K562 (cell line): Measurements from ENCODE around the gene VPS35L. TPM values are rescaled to one million over a fixed set of nuclear protein-coding genes. Genes with fewer than 3 reads are reported as not detected.

Experiments
- ASH1L ChIP-seq: fragments of 450-650 bp; IDR thresholded peaks from 2 replicates; pipeline ENCODE4 v1.6.1; 2018; ENCODE audit warnings: borderline replicate concordance, mild to moderate bottlenecking, low read depth; ENCODE audit not compliant: partially characterized antibody
- ATF1 ChIP-seq, 2 experiments: fragments of 450-650 bp in 1 of 2; IDR thresholded peaks; 2 replicates each; pipeline ENCODE4 v1.6.1; 2016; ENCODE audit warnings: missing compliant biosample characterization in 1 of 2, missing genetic modification characterization in 1 of 2
- FIP1L1 ChIP-seq: fragments of 200-400 bp; formaldehyde crosslinking; IDR thresholded peaks from 2 replicates; pipeline ENCODE4 v1.6.1; 2018; ENCODE audit warnings: mild to moderate bottlenecking, low read depth, low read length; ENCODE audit not compliant: poor library complexity, severe bottlenecking
- MYNN ChIP-seq, 2 experiments: sonication (generic); formaldehyde crosslinking in 1 of 2; IDR thresholded peaks; 2 replicates each; pipeline versions ENCODE4 v1.5.0 to v1.6.1; 2016 to 2020; ENCODE audit warnings: antibody characterized with exemption in 1 of 2, missing genetic modification reagents in 1 of 2
- NCOA6 ChIP-seq: fragments of 450-650 bp; IDR thresholded peaks from 2 replicates; pipeline ENCODE4 v1.6.1; 2017; ENCODE audit warnings: mild to moderate bottlenecking
- PHB2 ChIP-seq: fragments of 450-650 bp; IDR thresholded peaks from 2 replicates; pipeline ENCODE4 v1.6.1; 2017; ENCODE audit warnings: low read depth
- RBM14 ChIP-seq: fragments of 200-400 bp; formaldehyde crosslinking; IDR thresholded peaks from 2 replicates; pipeline ENCODE4 v1.6.1; 2018; ENCODE audit warnings: low read depth, mild to moderate bottlenecking, low read length, moderate library complexity, borderline replicate concordance; ENCODE audit not compliant: insufficient read depth
- TEAD4 ChIP-seq, 2 experiments: sonication (generic) in 1 of 2; formaldehyde crosslinking in 1 of 2; IDR thresholded peaks; 2 replicates each; pipeline versions ENCODE4 v1.6.1 to v1.8.0; 2012 to 2022; ENCODE audit warnings: borderline replicate concordance in 1 of 2, inconsistent platforms in 1 of 2, low read length in 1 of 2, mild to moderate bottlenecking in 1 of 2, missing genetic modification reagents in 1 of 2
- polyA plus RNA-seq, 8 experiments: library from polyadenylated mRNA; depleted of rRNA in 4 of 8; stranded (reverse) in 5 of 8; unstranded in 3 of 8; fragments of >200 nt; fragmentation: Nextera tagmentation in 2 of 8; fragmentation: Illumina TruSeq in 1 of 8; extraction: Ambion mirVana in 2 of 8; extraction: Trizol in 1 of 8; gene quantifications; 2 replicates each; pipeline versions ENCODE4 v1.2.1 to v1.2.3, GENCODE V29; 2011 to 2014; ENCODE audit warnings: inconsistent platforms in 1 of 8, missing spikeins in 1 of 8
- total RNA-seq, 7 experiments: library from RNA; depleted of rRNA in 6 of 7; stranded (reverse); fragments of >200 nt in 6 of 7; fragmentation: Illumina TruSeq in 2 of 7; extraction: Trizol in 2 of 7; gene quantifications; 2 replicates each; pipeline versions ENCODE4 v1.2.1 to v1.2.3, GENCODE V29; 2011 to 2021; ENCODE audit warnings: low replicate concordance in 1 of 7
- TF ChIP-seq, protein P1 (sequence below), 2 experiments: fragments of 450-650 bp; IDR thresholded peaks; 2 replicates each; pipeline ENCODE4 v1.6.1; 2016; ENCODE audit warnings: mild to moderate bottlenecking in 2 of 2, borderline replicate concordance in 1 of 2, low read depth in 1 of 2, moderate library complexity in 1 of 2
- TF ChIP-seq, protein P2 (sequence below): fragments of 250-450 bp; sonication (Bioruptor Pico); IDR thresholded peaks from 2 replicates; pipeline ENCODE4 v1.4.0; 2020; ENCODE audit warnings: mild to moderate bottlenecking, moderate library complexity
- TF ChIP-seq, protein P3 (sequence below): fragments of 250-450 bp; sonication (Bioruptor Pico); IDR thresholded peaks from 2 replicates; pipeline ENCODE4 v1.4.0; 2020; ENCODE audit warnings: mild to moderate bottlenecking

The VPS35L gene
- total and polyA plus RNA-seq, 9 of the 15 experiments (the other 6 are each of a cell fraction or from before 2014, with no cell fraction given) = 10.2 to 30.4 (median 20.1) TPM

DNA sequence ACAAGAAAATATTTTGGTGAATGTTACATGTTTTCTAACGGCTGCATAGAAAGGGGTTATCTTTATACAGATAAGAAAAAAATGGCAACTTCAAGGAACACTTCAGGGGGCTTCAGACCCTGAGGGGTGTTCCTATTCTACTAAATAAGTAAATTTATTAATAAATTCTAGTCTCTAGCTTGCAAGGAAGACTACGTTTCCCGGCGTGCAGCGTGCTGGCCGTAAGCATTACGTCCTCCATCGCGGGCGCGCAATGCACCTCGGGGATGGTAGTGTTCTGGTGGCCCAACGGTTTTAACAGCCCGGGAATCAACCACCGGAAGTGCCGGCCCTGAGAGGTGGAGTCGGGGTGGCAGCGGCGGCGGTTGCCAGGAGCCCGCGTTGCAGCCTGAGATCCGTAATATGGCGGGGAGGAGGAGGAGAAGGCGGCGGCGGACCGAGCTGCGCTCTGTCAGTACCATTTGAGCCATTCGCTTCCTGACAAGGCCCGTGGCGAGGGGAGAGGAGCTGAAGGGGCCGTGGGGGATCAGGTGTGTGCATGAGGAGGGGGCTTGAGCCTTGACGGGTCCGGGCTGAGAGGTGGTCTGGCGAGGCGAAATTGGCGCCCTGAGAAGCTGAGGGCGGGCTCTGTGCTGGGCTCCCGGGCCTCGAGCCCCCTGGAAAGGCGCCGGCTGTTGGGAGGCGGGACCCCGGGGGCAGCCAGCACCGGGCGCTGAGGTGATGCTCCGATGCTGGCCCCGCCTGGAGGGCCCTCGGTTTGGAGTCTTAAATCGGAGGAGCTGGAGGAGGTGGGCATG, 31.7 kb upstream of the VPS35L start, which contains the start of gene CCP110 (continued):
- TF ChIP-seq MYNN (IDR thresholded peaks at IDR 0.05) (peak; percentile 44; the same call in 1 of the 2 replicates), MYNN (CRISPR knock-in tag; IDR thresholded peaks at IDR 0.05) (no peak), ATF1 (CRISPR knock-in tag; IDR thresholded peaks at IDR 0.05) (no peak), ATF1 (tag; IDR thresholded peaks at IDR 0.05) (peak; percentile 98), ASH1L (peak; percentile 57), PHB2 (no peak), TEAD4 (IDR thresholded peaks at IDR 0.05; ENCODE audit: low read length) (no peak), TEAD4 (CRISPR knock-in tag; IDR thresholded peaks at IDR 0.05; ENCODE audit: borderline replicate concordance) (no peak), FIP1L1 (no peak), NCOA6 (no peak), RBM14 (no peak)
- TF ChIP-seq, protein P1, sequence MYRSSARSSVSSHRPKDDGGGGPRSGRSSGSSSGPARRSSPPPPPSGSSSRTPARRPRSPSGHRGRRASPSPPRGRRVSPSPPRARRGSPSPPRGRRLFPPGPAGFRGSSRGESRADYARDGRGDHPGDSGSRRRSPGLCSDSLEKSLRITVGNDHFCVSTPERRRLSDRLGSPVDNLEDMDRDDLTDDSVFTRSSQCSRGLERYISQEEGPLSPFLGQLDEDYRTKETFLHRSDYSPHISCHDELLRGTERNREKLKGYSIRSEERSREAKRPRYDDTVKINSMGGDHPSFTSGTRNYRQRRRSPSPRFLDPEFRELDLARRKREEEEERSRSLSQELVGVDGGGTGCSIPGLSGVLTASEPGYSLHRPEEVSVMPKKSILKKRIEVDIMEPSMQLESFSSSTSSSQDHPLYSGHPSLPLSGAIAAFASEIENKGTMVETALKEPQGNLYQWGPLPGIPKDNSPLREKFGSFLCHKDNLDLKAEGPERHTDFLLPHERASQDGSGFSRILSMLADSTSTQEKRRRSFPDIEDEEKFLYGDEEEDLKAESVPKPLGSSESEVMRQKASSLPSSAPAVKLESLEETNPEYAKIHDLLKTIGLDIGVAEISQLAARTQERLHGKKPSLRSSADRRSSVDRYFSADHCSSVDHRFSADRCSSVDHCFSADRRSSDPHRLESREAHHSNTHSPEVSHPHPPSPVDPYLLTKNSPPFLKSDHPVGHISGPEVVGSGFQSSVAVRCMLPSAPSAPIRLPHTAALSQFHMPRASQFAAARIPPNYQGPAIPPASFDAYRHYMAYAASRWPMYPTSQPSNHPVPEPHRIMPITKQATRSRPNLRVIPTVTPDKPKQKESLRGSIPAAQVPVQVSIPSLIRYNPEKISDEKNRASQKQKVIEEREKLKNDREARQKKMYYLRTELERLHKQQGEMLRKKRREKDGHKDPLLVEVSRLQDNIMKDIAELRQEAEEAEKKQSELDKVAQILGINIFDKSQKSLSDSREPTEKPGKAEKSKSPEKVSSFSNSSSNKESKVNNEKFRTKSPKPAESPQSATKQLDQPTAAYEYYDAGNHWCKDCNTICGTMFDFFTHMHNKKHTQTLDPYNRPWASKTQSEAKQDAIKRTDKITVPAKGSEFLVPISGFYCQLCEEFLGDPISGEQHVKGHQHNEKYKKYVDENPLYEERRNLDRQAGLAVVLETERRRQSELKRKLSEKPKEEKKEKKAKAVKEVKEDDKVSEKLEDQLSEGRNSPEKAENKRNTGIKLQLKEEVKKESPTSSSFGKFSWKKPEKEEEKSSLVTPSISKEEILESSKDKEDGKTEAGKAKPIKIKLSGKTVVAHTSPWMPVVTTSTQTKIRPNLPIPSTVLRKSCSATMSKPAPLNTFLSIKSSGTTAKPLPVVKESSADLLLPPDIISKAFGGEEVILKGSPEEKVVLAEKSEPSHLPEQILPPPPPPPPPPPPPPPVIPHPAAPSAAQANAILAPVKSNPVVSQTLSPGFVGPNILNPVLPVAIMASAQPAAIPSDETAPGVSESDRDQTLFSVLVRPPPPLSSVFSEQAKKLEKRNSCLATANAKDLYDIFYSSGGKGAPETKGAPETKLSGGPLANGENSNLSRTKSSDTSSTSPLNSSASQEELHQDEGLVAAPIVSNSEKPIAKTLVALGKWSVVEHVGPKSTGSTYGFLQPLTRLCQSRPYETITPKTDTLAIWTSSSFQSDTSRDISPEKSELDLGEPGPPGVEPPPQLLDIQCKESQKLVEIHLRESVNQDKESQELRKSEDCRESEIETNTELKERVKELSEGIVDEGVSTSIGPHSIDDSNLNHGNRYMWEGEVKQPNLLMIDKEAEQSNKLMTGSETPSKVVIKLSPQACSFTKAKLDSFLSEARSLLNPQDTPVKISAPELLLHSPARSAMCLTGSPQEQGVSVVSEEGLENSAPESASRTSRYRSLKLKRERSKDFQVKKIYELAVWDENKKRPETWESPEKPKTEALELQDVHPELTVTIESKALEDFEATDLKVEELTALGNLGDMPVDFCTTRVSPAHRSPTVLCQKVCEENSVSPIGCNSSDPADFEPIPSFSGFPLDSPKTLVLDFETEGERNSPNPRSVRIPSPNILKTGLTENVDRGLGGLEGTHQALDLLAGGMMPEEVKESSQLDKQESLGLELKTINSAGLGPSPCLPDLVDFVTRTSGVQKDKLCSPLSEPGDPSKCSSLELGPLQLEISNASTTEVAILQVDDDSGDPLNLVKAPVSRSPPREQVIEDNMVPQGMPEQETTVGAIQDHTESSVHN (IDR thresholded peaks at IDR 0.05; ENCODE audit: borderline replicate concordance in 1 of 2, low read depth in 1 of 2) = no peak
- TF ChIP-seq, protein P2, sequence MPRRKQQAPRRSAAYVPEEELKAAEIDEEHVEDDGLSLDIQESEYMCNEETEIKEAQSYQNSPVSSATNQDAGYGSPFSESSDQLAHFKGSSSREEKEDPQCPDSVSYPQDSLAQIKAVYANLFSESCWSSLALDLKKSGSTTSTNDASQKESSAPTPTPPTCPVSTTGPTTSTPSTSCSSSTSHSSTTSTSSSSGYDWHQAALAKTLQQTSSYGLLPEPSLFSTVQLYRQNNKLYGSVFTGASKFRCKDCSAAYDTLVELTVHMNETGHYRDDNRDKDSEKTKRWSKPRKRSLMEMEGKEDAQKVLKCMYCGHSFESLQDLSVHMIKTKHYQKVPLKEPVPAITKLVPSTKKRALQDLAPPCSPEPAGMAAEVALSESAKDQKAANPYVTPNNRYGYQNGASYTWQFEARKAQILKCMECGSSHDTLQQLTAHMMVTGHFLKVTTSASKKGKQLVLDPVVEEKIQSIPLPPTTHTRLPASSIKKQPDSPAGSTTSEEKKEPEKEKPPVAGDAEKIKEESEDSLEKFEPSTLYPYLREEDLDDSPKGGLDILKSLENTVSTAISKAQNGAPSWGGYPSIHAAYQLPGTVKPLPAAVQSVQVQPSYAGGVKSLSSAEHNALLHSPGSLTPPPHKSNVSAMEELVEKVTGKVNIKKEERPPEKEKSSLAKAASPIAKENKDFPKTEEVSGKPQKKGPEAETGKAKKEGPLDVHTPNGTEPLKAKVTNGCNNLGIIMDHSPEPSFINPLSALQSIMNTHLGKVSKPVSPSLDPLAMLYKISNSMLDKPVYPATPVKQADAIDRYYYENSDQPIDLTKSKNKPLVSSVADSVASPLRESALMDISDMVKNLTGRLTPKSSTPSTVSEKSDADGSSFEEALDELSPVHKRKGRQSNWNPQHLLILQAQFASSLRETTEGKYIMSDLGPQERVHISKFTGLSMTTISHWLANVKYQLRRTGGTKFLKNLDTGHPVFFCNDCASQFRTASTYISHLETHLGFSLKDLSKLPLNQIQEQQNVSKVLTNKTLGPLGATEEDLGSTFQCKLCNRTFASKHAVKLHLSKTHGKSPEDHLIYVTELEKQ = no peak
- TF ChIP-seq, protein P3, sequence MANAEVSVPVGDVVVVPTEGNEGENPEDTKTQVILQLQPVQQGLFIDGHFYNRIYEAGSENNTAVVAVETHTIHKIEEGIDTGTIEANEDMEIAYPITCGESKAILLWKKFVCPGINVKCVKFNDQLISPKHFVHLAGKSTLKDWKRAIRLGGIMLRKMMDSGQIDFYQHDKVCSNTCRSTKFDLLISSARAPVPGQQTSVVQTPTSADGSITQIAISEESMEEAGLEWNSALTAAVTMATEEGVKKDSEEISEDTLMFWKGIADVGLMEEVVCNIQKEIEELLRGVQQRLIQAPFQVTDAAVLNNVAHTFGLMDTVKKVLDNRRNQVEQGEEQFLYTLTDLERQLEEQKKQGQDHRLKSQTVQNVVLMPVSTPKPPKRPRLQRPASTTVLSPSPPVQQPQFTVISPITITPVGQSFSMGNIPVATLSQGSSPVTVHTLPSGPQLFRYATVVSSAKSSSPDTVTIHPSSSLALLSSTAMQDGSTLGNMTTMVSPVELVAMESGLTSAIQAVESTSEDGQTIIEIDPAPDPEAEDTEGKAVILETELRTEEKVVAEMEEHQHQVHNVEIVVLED (CRISPR knock-in tag) = peak; percentile 94
